ENCODE data around the gene ARHGAP40. TPM values are rescaled to one million over a fixed set of nuclear protein-coding genes. Genes with fewer than 3 reads are reported as not detected.

Gene ARHGAP40
- total RNA-seq, result not detected

- Mint-ChIP-seq H3K4me3 (no peak within 1 kb of the TSS), H3K9me3 (ENCODE audit: low read depth) (no peaks in the 10 kb centered on the region), H3K4me1 (peaks cover 8% of the 10 kb centered on the region), H3K27me3 (peaks cover 70% of the 10 kb centered on the region), H3K27ac (no peak within 1 kb of the TSS), H3K36me3 (no peaks in the 10 kb centered on the region)
- DNase-seq (peak; percentile 43), ATAC-seq (peak; percentile 76)
- CTCF ChIA-PET, result no interaction called here
These were observed at the start of gene ARHGAP40 for GRCh38 chr20:38601216-38602184. ARHGAP40 (plus strand) TSS chr20:38601809.

- no peaks in the 10 kb centered on the region for H3K27me3 Mint-ChIP-seq
- H3K27ac Mint-ChIP-seq, result no peak overlapping the region
- ATAC-seq (no peak), DNase-seq (no peak)
- H3K4me3 Mint-ChIP-seq, result no peak overlapping the region
- H3K4me1 Mint-ChIP-seq, result no peaks in the 10 kb centered on the region
- CTCF ChIA-PET, result no interaction called here
- no peaks in the 10 kb centered on the region for H3K9me3 Mint-ChIP-seq (ENCODE audit: low read depth)
- H3K36me3 Mint-ChIP-seq, result peaks cover 33% of the 10 kb centered on the region
These were observed 46.6 kb upstream of the ARHGAP40 start for GRCh38 chr20:38554986-38555385.

- H3K4me3 Mint-ChIP-seq, result no peak overlapping the region
- no peak overlapping the region for H3K27ac Mint-ChIP-seq
- no peaks in the 10 kb centered on the region for H3K27me3 Mint-ChIP-seq
- no peak for ATAC-seq
- H3K9me3 Mint-ChIP-seq (ENCODE audit: low read depth), result no peaks in the 10 kb centered on the region
- peaks cover 34% of the 10 kb centered on the region for H3K36me3 Mint-ChIP-seq
- H3K4me1 Mint-ChIP-seq, result no peaks in the 10 kb centered on the region
- CTCF ChIA-PET, result no interaction called here
- no peak for DNase-seq
These were observed 46.2 kb upstream of the ARHGAP40 start for GRCh38 chr20:38555395-38555794.

- Mint-ChIP-seq H3K27me3 (no peaks in the 10 kb centered on the region), H3K4me1 (no peaks in the 10 kb centered on the region), H3K36me3 (peaks cover 34% of the 10 kb centered on the region), H3K9me3 (ENCODE audit: low read depth) (no peaks in the 10 kb centered on the region), H3K27ac (no peak overlapping the region), H3K4me3 (no peak overlapping the region)
- ATAC-seq (no peak), DNase-seq (no peak)
- CTCF ChIA-PET, result no interaction called here
These were observed 44.4 kb upstream of the ARHGAP40 start for GRCh38 chr20:38557174-38557573.

GRCh38 chr20:38558596-38559360 is 42.8 kb upstream of the ARHGAP40 start:
- H3K36me3 Mint-ChIP-seq, result peaks cover 35% of the 10 kb centered on the region
- ATAC-seq, result no peak
- CTCF ChIA-PET, result no interaction called here

GRCh38 chr20:38559764-38560163 is 41.8 kb upstream of the ARHGAP40 start:
- no peaks in the 10 kb centered on the region for H3K9me3 Mint-ChIP-seq (ENCODE audit: low read depth)
- peaks cover 30% of the 10 kb centered on the region for H3K36me3 Mint-ChIP-seq
- CTCF ChIA-PET, result no interaction called here
- ATAC-seq (no peak), DNase-seq (no peak)
- H3K4me1 Mint-ChIP-seq, result no peaks in the 10 kb centered on the region
- no peak overlapping the region for H3K4me3 Mint-ChIP-seq
- H3K27ac Mint-ChIP-seq, result no peak overlapping the region
- no peaks in the 10 kb centered on the region for H3K27me3 Mint-ChIP-seq

More at GRCh38 chr20:38558596-38559360, 42.8 kb upstream of the ARHGAP40 start:
- no peak for DNase-seq
- Mint-ChIP-seq H3K4me3 (no peak overlapping the region), H3K9me3 (ENCODE audit: low read depth) (no peaks in the 10 kb centered on the region), H3K4me1 (no peaks in the 10 kb centered on the region), H3K27ac (no peak overlapping the region), H3K27me3 (no peaks in the 10 kb centered on the region)

- CTCF ChIA-PET, result no interaction called here
- ATAC-seq, result no peak
- DNase-seq, result no peak
- no peak overlapping the region for H3K27ac Mint-ChIP-seq
- no peak overlapping the region for H3K4me3 Mint-ChIP-seq
- H3K9me3 Mint-ChIP-seq (ENCODE audit: low read depth), result no peaks in the 10 kb centered on the region
- H3K4me1 Mint-ChIP-seq, result no peaks in the 10 kb centered on the region
- peaks cover 14% of the 10 kb centered on the region for H3K36me3 Mint-ChIP-seq
- no peaks in the 10 kb centered on the region for H3K27me3 Mint-ChIP-seq
These were observed 37.7 kb upstream of the ARHGAP40 start for GRCh38 chr20:38563802-38564431.

GRCh38 chr20:38564680-38565079 is 36.9 kb upstream of the ARHGAP40 start:
- ATAC-seq (no peak), DNase-seq (no peak)
- Mint-ChIP-seq H3K36me3 (peaks cover 8% of the 10 kb centered on the region), H3K4me3 (no peak overlapping the region), H3K4me1 (no peaks in the 10 kb centered on the region), H3K9me3 (ENCODE audit: low read depth) (no peaks in the 10 kb centered on the region), H3K27me3 (no peaks in the 10 kb centered on the region), H3K27ac (no peak overlapping the region)
- CTCF ChIA-PET, result no interaction called here

GRCh38 chr20:38566036-38566598 is 35.5 kb upstream of the ARHGAP40 start:
- ATAC-seq (no peak), DNase-seq (no peak)
- peaks cover 6% of the 10 kb centered on the region for H3K36me3 Mint-ChIP-seq
- H3K4me3 Mint-ChIP-seq, result no peak overlapping the region
- no peak overlapping the region for H3K27ac Mint-ChIP-seq
- CTCF ChIA-PET, result no interaction called here
- no peaks in the 10 kb centered on the region for H3K4me1 Mint-ChIP-seq
- H3K9me3 Mint-ChIP-seq (ENCODE audit: low read depth), result no peaks in the 10 kb centered on the region
- H3K27me3 Mint-ChIP-seq, result no peaks in the 10 kb centered on the region

GRCh38 chr20:38569747-38570525 is 31.7 kb upstream of the ARHGAP40 start:
- DNase-seq (no peak), ATAC-seq (no peak)
- H3K4me1 Mint-ChIP-seq, result no peaks in the 10 kb centered on the region
- no peak overlapping the region for H3K4me3 Mint-ChIP-seq
- H3K27me3 Mint-ChIP-seq, result no peaks in the 10 kb centered on the region
- H3K9me3 Mint-ChIP-seq (ENCODE audit: low read depth), result no peaks in the 10 kb centered on the region
- H3K36me3 Mint-ChIP-seq, result peaks cover 13% of the 10 kb centered on the region
- CTCF ChIA-PET, result no interaction called here
- H3K27ac Mint-ChIP-seq, result no peak overlapping the region

- no peak overlapping the region for H3K27ac Mint-ChIP-seq
- H3K36me3 Mint-ChIP-seq, result peaks cover 18% of the 10 kb centered on the region
- no peak for ATAC-seq
- CTCF ChIA-PET, result no interaction called here
- H3K4me3 Mint-ChIP-seq, result no peak overlapping the region
- DNase-seq, result no peak
- H3K9me3 Mint-ChIP-seq (ENCODE audit: low read depth), result no peaks in the 10 kb centered on the region
- H3K27me3 Mint-ChIP-seq, result no peaks in the 10 kb centered on the region
- H3K4me1 Mint-ChIP-seq, result no peaks in the 10 kb centered on the region
These were observed 28.2 kb upstream of the ARHGAP40 start for GRCh38 chr20:38573413-38573812.

- no peaks in the 10 kb centered on the region for H3K4me1 Mint-ChIP-seq
- no peak for DNase-seq
- H3K4me3 Mint-ChIP-seq, result no peak overlapping the region
- ATAC-seq, result no peak
- CTCF ChIA-PET, result no interaction called here
- no peaks in the 10 kb centered on the region for H3K27me3 Mint-ChIP-seq
- H3K27ac Mint-ChIP-seq, result no peak overlapping the region
- no peaks in the 10 kb centered on the region for H3K9me3 Mint-ChIP-seq (ENCODE audit: low read depth)
- peaks cover 12% of the 10 kb centered on the region for H3K36me3 Mint-ChIP-seq
These were observed 22.2 kb upstream of the ARHGAP40 start for GRCh38 chr20:38579219-38579910.
